ENCODE results near the gene BGLAP.

GRCh38 chr1:156198831-156199349 is 43.1 kb upstream of the BGLAP start:
- TF ChIP-seq CTCF (IDR thresholded peaks at IDR 0.05; ENCODE audit: low read length) (no peak), EZH2 (optimal IDR thresholded peaks at IDR 0.05; ENCODE audit: low read depth, low read length) (no peak)

All from MM.1S (cell line).